GM12878 (cell line): Measurements from ENCODE around the gene SEMA3A. TPM values are rescaled to one million over a fixed set of nuclear protein-coding genes. Genes with fewer than 3 reads are reported as not detected.

Experiments used
- ATAC-seq: fragments of 200-7000 bp; cut with Tn5 transposase; 3 replicates; pipeline ENCODE4 v1.9.1; 2020; ENCODE audit warnings: mild to moderate bottlenecking, moderate library complexity
- BruUV-seq: library from RNA; stranded (reverse); fragments of 400-500 nt; replicated peaks from 2 replicates; lab custom pipeline; 2021; lab: Mats Ljungman, UMichigan
- CTCF ChIA-PET: fragments of 300-600 bp; sonication (Branson Sonifier 250); formaldehyde crosslinking; extraction: SDS; loops from one replicate; lab custom pipeline; 2021; ENCODE audit warnings: inconsistent platforms; lab: Yijun Ruan, JAX
- POLR2A ChIA-PET: fragments of 350-600 bp; formaldehyde crosslinking; extraction: SDS; loops from one replicate; lab custom pipeline; 2021; ENCODE audit warnings: inconsistent platforms; lab: Charles Lee
- RAD21 ChIA-PET: fragments of 300-600 bp; sonication (Branson Sonifier 250); formaldehyde crosslinking; loops from one replicate; lab custom pipeline; 2023; ENCODE audit warnings: antibody characterized with exemption; ENCODE audit not compliant: unreplicated experiment; lab: Charles Lee
- SMC1A ChIA-PET: fragments of 300-600 bp; sonication (Branson Sonifier 250); formaldehyde crosslinking; loops from one replicate; lab custom pipeline; 2023; ENCODE audit not compliant: unreplicated experiment, uncharacterized antibody; lab: Charles Lee
- DNase-seq: peaks from one replicate; pipeline ENCODE4 v3.0.0-alpha.2; 2011; ENCODE audit warnings: low read depth, low spot score
- FAIRE-seq: peaks from 3 replicates; lab custom pipeline; 2011; peaks lifted over from hg19 to GRCh38; lab: Jason Lieb, UNC
- H2AFZ ChIP-seq: 2 replicates; pipeline ENCODE4 v1.6.0; 2011; ENCODE audit warnings: low read depth, low read length, control low read depth; ENCODE audit not compliant: control insufficient read depth
- H3K27ac ChIP-seq: 2 replicates; pipeline ENCODE4 v1.5.1; 2011; ENCODE audit warnings: control low read depth; ENCODE audit not compliant: control insufficient read depth, insufficient read depth
- H3K27me3 ChIP-seq, 2 experiments: replicated peaks in 1 of 2; 2 replicates each; pipeline versions ENCODE4 v1.6.0 to v1.6.1; 2011; ENCODE audit warnings: low read length in 1 of 2; ENCODE audit not compliant: control insufficient read depth in 2 of 2, insufficient read depth in 2 of 2
- H3K36me3 ChIP-seq, 2 experiments: 2 replicates each; pipeline ENCODE4 v1.5.1; 2011; ENCODE audit warnings: low read length in 1 of 2; ENCODE audit not compliant: control insufficient read depth in 2 of 2, insufficient read depth in 2 of 2
- H3K4me1 ChIP-seq: 2 replicates; pipeline ENCODE4 v1.6.1; 2011; ENCODE audit warnings: mild to moderate bottlenecking, low read length, moderate library complexity, mixed read lengths; ENCODE audit not compliant: control insufficient read depth, insufficient read depth
- H3K4me2 ChIP-seq: 2 replicates; pipeline ENCODE4 v1.6.0; 2011; ENCODE audit warnings: control low read depth; ENCODE audit not compliant: control insufficient read depth, insufficient read depth
- H3K4me3 ChIP-seq: fragments of 200-600 bp; sonication (generic); 2 replicates; pipeline ENCODE4 v1.5.1; 2016
- H3K79me2 ChIP-seq: 2 replicates; pipeline ENCODE4 v1.6.0; 2011; ENCODE audit warnings: low read length; ENCODE audit not compliant: control insufficient read depth, insufficient read depth
- H3K9ac ChIP-seq: 2 replicates; pipeline ENCODE4 v1.8.0; 2011; ENCODE audit warnings: low read length, control low read depth, mixed read lengths; ENCODE audit not compliant: control insufficient read depth, insufficient read depth
- H3K9me3 ChIP-seq: replicated peaks from 3 replicates; pipeline ENCODE4 v1.5.1; 2011; ENCODE audit warnings: mild to moderate bottlenecking, low read length; ENCODE audit not compliant: control insufficient read depth, insufficient read depth
- H4K20me1 ChIP-seq: 2 replicates; pipeline ENCODE4 v1.6.0; 2011; ENCODE audit not compliant: control insufficient read depth, insufficient read depth
- BCL11A ChIP-seq: IDR thresholded peaks from 2 replicates; pipeline ENCODE4 v1.6.1; 2011; ENCODE audit warnings: low read depth, low read length
- HCFC1 ChIP-seq: fragments of 150-350 bp; IDR thresholded peaks from 2 replicates; pipeline ENCODE4 v1.6.1; 2014; ENCODE audit warnings: low read length
- KDM1A ChIP-seq: fragments of 200-600 bp; sonication (generic); IDR thresholded peaks from 2 replicates; pipeline ENCODE4 v1.6.1; 2016; ENCODE audit warnings: borderline replicate concordance
- MYB ChIP-seq: fragments of 150-350 bp; IDR thresholded peaks from 2 replicates; pipeline ENCODE4 v1.6.1; 2014; ENCODE audit warnings: mild to moderate bottlenecking, low read depth, low read length, borderline replicate concordance
- POLR2AphosphoS2 ChIP-seq: IDR thresholded peaks from 2 replicates; pipeline ENCODE4 v1.6.1; 2011; ENCODE audit warnings: low read depth, mild to moderate bottlenecking, low read length, improper control_type of control experiment, moderate library complexity
- RELA ChIP-seq: fragments of 450-650 bp; IDR thresholded peaks from 2 replicates; pipeline ENCODE4 v1.8.0; 2014; ENCODE audit warnings: borderline replicate concordance; ENCODE audit not compliant: partially characterized antibody
- RUNX3 ChIP-seq: IDR thresholded peaks from 2 replicates; pipeline ENCODE4 v1.6.1; 2012; ENCODE audit warnings: low read length, inconsistent platforms
- SMAD1 ChIP-seq: fragments of 450-650 bp; IDR thresholded peaks from 2 replicates; pipeline ENCODE4 v1.6.1; 2018; ENCODE audit warnings: mild to moderate bottlenecking, low read depth; ENCODE audit not compliant: partially characterized antibody
- SMC3 ChIP-seq: IDR thresholded peaks from 2 replicates; pipeline ENCODE4 v1.6.1; 2011; ENCODE audit warnings: low read length, improper control_type of control experiment, borderline replicate concordance
- SRF ChIP-seq, 2 experiments: IDR thresholded peaks; 2 replicates each; pipeline ENCODE4 v1.6.1; 2011; ENCODE audit warnings: low read depth in 2 of 2, low read length in 2 of 2, mild to moderate bottlenecking in 1 of 2, moderate library complexity in 1 of 2
- ZNF24 ChIP-seq: fragments of 450-650 bp; IDR thresholded peaks from 2 replicates; pipeline ENCODE4 v1.6.1; 2017; ENCODE audit warnings: antibody characterized with exemption, mild to moderate bottlenecking
- ZNF622 ChIP-seq: fragments of 450-650 bp; IDR thresholded peaks from 2 replicates; pipeline ENCODE4 v1.6.1; 2017; ENCODE audit warnings: mild to moderate bottlenecking, inconsistent platforms
- WGBS: methylation state at CpG from one replicate; pipeline ENCODE4 v1.1.6; 2016; ENCODE audit warnings: low lambda C conversion rate; ENCODE audit not compliant: insufficient replicate concordance, insufficient coverage; ENCODE audit errors: missing lambda C conversion rate; 5-methylcytosine and 5-hydroxymethylcytosine counted together
- in situ Hi-C: fragments of 300-500 bp; cut with MboI; formaldehyde crosslinking; loops from 9 replicates; pipeline ENCODE4 v1.14.3; 2018; ENCODE audit warnings: mixed read lengths
- intact Hi-C: fragments of 100-400 bp; cut with micrococcal nuclease; formaldehyde crosslinking; loops from one replicate; pipeline ENCODE4 v1.14.2; 2022; ENCODE audit not compliant: unreplicated experiment
- polyA plus RNA-seq, 11 experiments: library from polyadenylated mRNA; depleted of rRNA in 4 of 11; unstranded in 6 of 11; stranded (reverse) in 5 of 11; fragments of >200 nt; fragmentation: Nextera tagmentation in 4 of 11; fragmentation: Illumina TruSeq in 1 of 11; extraction: Ambion mirVana in 4 of 11; extraction: Trizol in 1 of 11; gene quantifications; 1 replicate in 1 of 11; 2 replicates in 10 of 11; pipeline versions ENCODE4 v1.2.1 to v1.2.3, GENCODE V29; 2011 to 2016; ENCODE audit warnings: inconsistent platforms in 2 of 11, missing spikeins in 2 of 11, low read depth in 1 of 11
- total RNA-seq, 4 experiments: library from RNA; depleted of rRNA in 3 of 4; stranded (reverse); fragments of >200 nt in 3 of 4; fragmentation: Illumina TruSeq in 1 of 4; extraction: Trizol in 1 of 4; gene quantifications; 2 replicates each; pipeline versions ENCODE4 v1.2.1 to v1.2.3, GENCODE V29; 2013 to 2021
- TF ChIP-seq, protein P1 (sequence below): fragments of 450-650 bp; IDR thresholded peaks from 2 replicates; pipeline ENCODE4 v1.6.1; 2016; ENCODE audit warnings: mild to moderate bottlenecking
- TF ChIP-seq, protein P2 (sequence below): fragments of 450-650 bp; IDR thresholded peaks from 2 replicates; pipeline ENCODE4 v1.6.1; 2017; ENCODE audit warnings: mild to moderate bottlenecking, moderate library complexity
- TF ChIP-seq, protein P3 (sequence below): IDR thresholded peaks from 2 replicates; pipeline ENCODE4 v1.6.1; 2011; ENCODE audit warnings: mild to moderate bottlenecking, low read depth, low read length, moderate library complexity; ENCODE audit not compliant: insufficient replicate concordance
- TF ChIP-seq, protein P4 (sequence below): IDR thresholded peaks from 2 replicates; pipeline ENCODE4 v1.6.1; 2012; ENCODE audit warnings: low read depth, low read length, improper control_type of control experiment

Gene SEMA3A
- total and polyA plus RNA-seq, 10 of the 15 experiments (the other 5 are each of a cell fraction or from before 2014, with no cell fraction given) = 0.01 to 3.3 (median 0.24) TPM

DNA sequence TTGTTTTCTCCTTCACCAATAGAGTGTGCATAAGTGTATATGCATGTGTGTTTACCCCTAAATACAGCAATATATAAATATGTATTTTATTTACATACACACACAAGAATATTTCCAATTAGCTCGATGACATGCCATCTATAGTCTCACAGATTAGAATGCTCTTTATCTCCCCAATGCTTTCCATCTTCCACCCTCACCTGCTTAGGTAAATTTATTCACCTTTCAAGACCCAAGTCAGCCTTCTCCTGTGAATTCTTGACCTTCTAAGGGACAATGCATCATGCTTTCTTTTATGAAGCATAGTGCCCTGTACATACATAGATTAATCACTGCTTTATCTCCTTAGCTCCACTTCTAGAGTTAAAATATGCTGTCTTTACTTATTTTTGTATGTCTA is 49.7 kb downstream of the SEMA3A start (continued):
- TF ChIP-seq POLR2AphosphoS2 = no peak

DNA sequence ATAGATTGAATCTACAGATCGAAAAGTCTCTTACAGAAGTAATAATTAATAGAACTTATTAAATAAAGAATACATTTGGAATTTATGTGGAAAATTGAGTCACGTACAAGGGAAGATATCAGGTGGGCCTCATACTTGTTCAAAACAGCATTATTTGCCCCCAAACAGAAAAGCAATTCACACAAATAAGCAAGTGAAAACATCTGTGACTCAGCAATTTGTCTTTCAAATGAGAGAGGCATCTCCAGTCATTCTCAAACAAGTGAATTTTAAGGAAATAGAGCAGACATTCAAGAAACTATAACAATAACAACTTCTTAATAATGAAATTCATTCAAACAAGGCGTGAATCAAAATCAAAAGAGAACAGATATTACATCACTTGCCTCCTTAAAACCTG is 50.1 kb downstream of the SEMA3A start:
- no TSS peak for BruUV-seq
- H3K4me3 ChIP-seq = no peak overlapping the region

More for the DNA sequence above, 50.1 kb downstream of the SEMA3A start:
- no peak for DNase-seq
- H3K9me3 ChIP-seq = no peaks in the 10 kb centered on the region
- TF ChIP-seq, protein P1, sequence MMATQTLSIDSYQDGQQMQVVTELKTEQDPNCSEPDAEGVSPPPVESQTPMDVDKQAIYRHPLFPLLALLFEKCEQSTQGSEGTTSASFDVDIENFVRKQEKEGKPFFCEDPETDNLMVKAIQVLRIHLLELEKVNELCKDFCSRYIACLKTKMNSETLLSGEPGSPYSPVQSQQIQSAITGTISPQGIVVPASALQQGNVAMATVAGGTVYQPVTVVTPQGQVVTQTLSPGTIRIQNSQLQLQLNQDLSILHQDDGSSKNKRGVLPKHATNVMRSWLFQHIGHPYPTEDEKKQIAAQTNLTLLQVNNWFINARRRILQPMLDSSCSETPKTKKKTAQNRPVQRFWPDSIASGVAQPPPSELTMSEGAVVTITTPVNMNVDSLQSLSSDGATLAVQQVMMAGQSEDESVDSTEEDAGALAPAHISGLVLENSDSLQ = no peak
- TF ChIP-seq RUNX3 (no peak), ZNF622 (no peak), HCFC1 (no peak), SMC3 (no peak), SRF (IDR thresholded peaks at IDR 0.05; ENCODE audit: low read depth in 2 of 2, low read length in 2 of 2) (no peak), MYB (no peak), KDM1A (no peak), RELA (no peak), ZNF24 (no peak), SMAD1 (no peak), BCL11A (no peak)
- TF ChIP-seq, protein P2, sequence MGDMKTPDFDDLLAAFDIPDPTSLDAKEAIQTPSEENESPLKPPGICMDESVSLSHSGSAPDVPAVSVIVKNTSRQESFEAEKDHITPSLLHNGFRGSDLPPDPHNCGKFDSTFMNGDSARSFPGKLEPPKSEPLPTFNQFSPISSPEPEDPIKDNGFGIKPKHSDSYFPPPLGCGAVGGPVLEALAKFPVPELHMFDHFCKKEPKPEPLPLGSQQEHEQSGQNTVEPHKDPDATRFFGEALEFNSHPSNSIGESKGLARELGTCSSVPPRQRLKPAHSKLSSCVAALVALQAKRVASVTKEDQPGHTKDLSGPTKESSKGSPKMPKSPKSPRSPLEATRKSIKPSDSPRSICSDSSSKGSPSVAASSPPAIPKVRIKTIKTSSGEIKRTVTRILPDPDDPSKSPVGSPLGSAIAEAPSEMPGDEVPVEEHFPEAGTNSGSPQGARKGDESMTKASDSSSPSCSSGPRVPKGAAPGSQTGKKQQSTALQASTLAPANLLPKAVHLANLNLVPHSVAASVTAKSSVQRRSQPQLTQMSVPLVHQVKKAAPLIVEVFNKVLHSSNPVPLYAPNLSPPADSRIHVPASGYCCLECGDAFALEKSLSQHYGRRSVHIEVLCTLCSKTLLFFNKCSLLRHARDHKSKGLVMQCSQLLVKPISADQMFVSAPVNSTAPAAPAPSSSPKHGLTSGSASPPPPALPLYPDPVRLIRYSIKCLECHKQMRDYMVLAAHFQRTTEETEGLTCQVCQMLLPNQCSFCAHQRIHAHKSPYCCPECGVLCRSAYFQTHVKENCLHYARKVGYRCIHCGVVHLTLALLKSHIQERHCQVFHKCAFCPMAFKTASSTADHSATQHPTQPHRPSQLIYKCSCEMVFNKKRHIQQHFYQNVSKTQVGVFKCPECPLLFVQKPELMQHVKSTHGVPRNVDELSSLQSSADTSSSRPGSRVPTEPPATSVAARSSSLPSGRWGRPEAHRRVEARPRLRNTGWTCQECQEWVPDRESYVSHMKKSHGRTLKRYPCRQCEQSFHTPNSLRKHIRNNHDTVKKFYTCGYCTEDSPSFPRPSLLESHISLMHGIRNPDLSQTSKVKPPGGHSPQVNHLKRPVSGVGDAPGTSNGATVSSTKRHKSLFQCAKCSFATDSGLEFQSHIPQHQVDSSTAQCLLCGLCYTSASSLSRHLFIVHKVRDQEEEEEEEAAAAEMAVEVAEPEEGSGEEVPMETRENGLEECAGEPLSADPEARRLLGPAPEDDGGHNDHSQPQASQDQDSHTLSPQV = no peak
- TF ChIP-seq, protein P3, sequence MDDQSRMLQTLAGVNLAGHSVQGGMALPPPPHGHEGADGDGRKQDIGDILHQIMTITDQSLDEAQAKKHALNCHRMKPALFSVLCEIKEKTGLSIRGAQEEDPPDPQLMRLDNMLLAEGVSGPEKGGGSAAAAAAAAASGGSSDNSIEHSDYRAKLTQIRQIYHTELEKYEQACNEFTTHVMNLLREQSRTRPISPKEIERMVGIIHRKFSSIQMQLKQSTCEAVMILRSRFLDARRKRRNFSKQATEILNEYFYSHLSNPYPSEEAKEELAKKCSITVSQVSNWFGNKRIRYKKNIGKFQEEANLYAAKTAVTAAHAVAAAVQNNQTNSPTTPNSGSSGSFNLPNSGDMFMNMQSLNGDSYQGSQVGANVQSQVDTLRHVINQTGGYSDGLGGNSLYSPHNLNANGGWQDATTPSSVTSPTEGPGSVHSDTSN = no peak
- TF ChIP-seq, protein P4, sequence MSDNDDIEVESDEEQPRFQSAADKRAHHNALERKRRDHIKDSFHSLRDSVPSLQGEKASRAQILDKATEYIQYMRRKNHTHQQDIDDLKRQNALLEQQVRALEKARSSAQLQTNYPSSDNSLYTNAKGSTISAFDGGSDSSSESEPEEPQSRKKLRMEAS = no peak
- TF ChIP-seq, all 136 proteins: peak for 0
- in situ Hi-C loops (no loop called here), intact Hi-C loops (no loop called here)
- CTCF ChIA-PET = no interaction called here
- no peaks in the 10 kb centered on the region for H3K4me1 ChIP-seq
- no peaks in the 10 kb centered on the region for H3K36me3 ChIP-seq
- no peak overlapping the region for H3K27ac ChIP-seq
- ATAC-seq = no peak
- no peaks in the 10 kb centered on the region for H4K20me1 ChIP-seq
- H3K79me2 ChIP-seq = no peaks in the 10 kb centered on the region
- no peak for FAIRE-seq
- RAD21 ChIA-PET = no interaction called here
- POLR2A ChIA-PET = no interaction called here
- 17% methylated on average over 3 of the region's 3 CpGs for WGBS
- H3K9ac ChIP-seq = no peak overlapping the region
- no peak overlapping the region for H3K4me2 ChIP-seq
- H2AFZ ChIP-seq = no peak overlapping the region
- H3K27me3 ChIP-seq = no peaks in the 10 kb centered on the region
- SMC1A ChIA-PET = interaction anchor here (0.9 kb wide), 1 partner anchor 9 kb away, joined by 3 read pairs; no protein-coding TSS in a partner anchor
